Femur (tissue), 1 donor: ENCODE measurements around the gene MORC3.
"Not testable (repeated sequence)": the region's sequence is repeated elsewhere in the genome, so short reads cannot be mapped to it uniquely, and the experiment has no call there.

Experiments used
- DNase-seq: peaks from one replicate; pipeline ENCODE4 v3.0.0-alpha.2; 2017

The MORC3 gene

GRCh38 chr21:36386031-36386642 lies 66.1 kb downstream of the MORC3 start:
- no peak for DNase-seq

DNA sequence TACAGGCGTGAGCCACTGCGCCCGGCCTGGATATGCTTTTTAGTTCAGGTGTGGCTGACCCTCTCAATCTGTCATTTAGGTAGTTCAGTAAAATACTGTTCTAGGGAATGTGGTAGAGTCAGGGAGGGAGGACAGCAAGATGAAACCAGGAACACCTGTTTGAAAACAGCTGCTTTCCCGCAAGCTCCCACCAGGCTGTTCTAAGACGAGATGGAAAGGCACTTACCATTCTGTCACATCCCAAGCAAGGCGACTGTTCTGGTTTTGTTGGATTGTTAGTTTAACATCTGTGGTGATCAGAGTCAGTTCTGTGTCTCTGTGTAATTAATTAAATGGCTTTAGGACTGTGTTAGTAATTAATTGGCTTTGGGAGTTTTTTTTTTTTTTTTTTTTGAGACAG lies 68.1 kb downstream of the MORC3 start:
- DNase-seq = no peak

- no peak for DNase-seq
These were observed 68.8 kb downstream of the MORC3 start for GRCh38 chr21:36388835-36389234.

- not testable (repeated sequence) for DNase-seq
These were observed 71.7 kb downstream of the MORC3 start for GRCh38 chr21:36391649-36392048.

GRCh38 chr21:36395353-36396111 lies 75.5 kb downstream of the MORC3 start:
- no peak for DNase-seq

DNA sequence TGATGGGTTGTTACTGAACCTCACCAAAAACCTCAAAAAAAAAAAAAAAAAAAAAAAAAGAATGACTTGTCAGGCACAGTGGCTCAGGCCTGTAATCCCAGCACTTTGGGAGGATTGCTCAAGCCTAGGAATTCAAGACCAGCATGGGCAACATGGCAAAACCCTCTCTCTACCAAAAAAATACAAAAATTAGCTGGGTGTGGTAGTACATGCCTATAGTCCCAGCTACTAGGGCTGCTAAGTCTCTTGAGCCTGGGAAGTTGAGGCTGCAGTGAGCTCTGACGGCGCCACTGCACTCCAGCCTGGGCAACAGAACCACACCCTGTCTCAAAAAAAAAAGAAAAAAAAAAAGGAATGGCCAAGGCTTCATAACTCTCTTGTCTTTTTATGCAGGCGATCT lies 76.3 kb downstream of the MORC3 start:
- no peak for DNase-seq

- DNase-seq = no peak
These were observed 77.0 kb downstream of the MORC3 start for GRCh38 chr21:36396971-36397370.

DNA sequence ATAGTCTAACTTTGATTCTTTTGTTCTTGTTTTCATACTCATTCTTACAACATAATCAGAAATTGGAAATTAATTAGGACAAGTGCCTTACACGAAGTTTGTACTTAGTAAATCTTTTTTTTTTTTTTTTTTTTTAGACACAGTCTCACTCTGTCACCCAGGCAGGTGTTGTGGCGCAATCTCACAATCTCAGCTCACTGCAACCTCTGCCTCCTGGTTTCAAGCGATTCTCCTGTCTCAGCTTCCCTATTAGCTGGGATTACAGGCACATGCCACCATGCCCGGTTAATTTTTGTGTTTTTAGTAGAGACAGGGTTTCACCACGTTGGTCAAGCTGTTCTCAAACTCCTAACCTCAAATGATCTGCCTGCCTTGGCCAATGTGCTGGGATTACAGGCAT lies 77.6 kb downstream of the MORC3 start:
- DNase-seq = no peak

DNA sequence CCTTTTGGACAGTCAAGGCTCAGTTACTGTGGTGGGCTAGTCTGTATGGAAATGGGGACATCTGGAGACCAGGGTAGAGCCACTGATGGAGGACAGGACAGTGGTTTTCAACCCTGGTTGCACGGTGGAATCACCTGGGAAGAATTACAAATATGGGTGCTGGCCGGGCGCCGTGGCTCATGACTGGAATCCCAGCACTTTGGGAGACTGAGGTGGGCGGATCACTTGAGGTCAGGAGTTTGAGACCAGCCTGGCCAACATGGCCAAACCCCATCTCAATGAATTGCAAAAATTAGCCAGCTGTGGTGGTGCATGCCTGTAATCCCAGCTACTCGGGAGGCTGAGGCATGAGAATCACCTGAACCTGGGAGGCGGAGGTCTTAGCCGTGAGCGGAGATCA lies 79.7 kb downstream of the MORC3 start:
- not testable (repeated sequence) for DNase-seq

- no peak for DNase-seq
These were observed 80.7 kb downstream of the MORC3 start for GRCh38 chr21:36400719-36401118.

- no peak for DNase-seq
These were observed 82.3 kb downstream of the MORC3 start for GRCh38 chr21:36402339-36402738.

DNA sequence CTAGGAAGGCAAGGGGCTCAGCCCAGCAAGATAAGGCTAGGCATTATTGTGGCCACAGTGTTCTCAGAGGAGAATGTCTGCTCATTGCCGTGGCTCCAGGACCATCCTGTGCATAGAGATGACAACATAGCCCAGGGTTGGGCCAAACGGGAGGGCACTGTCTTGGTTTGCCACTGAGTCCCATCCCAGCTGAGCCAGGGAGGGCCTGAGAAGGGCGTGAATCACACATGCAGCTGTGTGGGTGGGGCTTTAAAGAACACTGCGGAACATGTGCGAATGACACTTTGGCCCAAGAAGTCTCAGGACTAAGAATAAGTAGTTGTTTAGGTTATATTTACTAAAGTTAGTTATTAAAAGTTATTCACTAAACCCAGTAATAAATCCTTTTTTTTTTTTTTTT lies 83.7 kb downstream of the MORC3 start:
- no peak for DNase-seq

GRCh38 chr21:36408568-36408967 lies 88.6 kb downstream of the MORC3 start:
- no peak for DNase-seq

DNA sequence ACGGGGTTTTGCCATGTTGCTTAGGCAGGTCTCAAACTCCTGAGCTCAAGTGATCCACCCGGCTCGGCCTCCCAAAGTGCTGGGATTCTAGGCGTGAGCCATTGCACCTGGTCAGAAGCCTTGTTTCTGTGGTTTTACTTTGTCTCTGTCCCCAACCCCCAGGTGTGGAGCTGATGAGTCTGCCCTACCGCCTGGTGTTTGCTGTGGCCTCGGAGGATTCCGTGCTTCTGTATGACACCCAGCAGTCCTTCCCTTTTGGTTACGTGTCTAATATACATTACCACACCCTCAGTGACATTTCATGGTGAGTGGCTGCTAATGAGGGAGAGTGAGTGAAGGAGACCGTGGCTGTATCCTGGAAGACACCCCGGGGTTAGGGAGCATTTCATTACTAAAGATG lies 91.3 kb downstream of the MORC3 start:
- no peak for DNase-seq

- no peak for DNase-seq
These were observed 92.9 kb downstream of the MORC3 start for GRCh38 chr21:36412916-36413315.

DNA sequence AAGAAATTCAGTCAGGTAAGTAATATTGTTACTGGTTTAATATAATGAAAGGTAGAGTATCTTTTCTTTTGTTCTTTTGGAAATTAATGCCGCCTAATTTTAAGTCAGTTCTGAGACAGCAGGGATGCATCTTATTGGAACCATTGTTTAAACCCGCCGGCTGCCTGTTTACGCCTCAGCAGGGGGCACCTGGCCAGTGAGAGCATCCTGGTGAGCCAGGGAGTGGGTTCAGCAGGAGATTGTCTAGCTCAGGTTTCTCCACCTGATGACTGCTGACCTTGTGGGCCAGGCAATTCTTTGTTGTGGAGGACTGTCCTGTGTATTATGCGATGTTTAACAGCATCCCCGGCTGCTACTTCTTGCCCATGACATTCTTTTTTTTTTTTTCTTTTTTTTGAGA lies 95.4 kb downstream of the MORC3 start:
- no peak for DNase-seq

- no peak for DNase-seq
These were observed 99.2 kb downstream of the MORC3 start for GRCh38 chr21:36419241-36419640.

DNA sequence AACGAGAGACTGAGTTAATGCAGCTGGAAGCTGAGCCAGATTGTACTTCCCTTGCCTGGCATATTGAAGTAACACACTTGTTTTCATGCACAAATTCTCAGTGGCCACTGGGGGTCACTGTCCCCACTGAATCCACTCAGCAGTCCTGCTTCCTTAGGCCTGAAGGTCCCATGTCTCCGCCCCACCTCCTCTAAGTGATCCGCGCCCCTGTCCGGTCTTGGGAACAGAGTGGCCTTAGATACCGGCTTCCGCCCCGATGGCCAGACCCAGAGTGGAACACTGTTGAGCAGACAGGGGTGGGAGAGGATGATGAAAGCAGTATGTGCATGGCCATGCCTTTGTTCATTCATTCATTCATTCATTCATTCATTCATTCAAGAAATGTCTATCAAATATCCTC lies 100.0 kb downstream of the MORC3 start:
- DNase-seq = peak; percentile 89

DNA sequence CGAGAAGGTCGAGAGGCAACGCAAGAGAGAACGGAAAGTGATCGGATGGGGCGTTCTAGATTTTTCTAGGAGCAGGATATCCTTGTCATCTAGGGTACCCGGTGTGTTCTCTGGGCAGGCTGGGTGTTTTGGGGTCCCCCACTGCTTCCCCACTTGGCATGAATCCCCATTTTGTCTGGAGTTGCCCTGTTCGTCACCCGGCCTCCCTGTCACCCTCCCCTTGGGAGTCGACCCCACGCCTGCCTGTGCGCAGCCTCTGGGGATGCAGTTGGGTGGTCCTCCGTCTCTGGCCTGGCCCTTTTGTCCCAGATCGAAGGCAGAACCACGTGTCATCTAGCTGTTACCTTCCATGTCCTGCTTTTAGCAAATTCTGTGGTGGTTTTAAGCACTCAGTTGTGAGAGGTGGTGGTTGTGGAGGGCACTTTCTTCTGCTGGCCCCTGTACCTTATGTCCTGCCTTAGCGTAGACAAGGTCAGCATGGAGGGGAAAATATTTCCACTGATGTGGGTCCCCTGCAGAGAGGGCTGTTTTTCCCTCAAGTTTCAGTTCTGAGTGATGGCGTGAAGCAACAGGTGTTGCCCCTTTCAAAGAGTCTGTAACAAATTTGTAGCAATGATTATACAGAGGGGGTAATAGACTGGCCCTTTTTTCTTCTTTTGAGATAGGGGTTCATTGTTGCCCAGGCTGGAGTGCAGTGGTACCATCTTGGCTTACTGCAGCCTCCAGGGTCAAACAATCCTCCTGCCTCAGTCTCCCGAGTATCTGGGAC lies 100.8 kb downstream of the MORC3 start:
- no peak for DNase-seq

DNA sequence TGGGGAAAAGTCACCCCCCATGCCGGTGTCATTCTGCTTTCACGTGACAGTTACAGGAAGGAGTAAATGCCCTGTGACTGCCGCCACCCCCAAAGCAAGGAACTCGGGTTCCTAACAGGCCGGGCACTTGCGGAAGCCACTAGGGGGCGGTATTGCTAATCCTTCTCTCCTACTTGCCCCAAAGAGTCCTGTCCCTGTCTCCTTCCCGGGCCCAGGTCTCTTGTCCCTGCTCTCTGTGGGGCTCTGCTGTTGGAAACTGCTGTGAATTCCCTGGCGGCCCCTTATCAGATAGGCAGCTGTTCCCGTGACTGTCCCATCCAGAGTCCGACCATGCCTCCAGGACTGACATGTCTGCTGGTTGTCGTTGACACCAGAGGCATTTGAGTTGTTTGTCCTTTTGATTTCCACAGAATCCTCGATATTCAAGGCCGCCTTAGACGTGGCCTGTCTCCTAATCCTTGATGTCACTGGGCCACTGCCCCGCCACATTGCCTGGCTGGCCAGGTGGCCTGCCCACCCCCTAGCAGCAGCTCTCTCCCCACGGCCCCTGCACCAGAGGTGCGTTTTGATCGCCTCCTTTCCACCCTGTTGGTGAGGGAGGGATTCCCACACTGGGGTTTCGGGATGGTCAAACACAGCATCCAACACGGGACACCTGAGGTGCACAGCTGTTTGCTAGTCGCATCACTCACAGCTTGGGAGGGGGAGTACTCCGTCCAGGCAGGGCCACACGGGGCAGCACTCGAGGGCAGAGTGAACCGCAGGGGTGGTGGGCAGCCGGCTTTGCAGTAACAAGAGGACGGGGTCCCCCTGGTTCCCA lies 102.5 kb downstream of the MORC3 start:
- no peak for DNase-seq

GRCh38 chr21:36423771-36424433 lies 103.9 kb downstream of the MORC3 start:
- DNase-seq = no peak

DNA sequence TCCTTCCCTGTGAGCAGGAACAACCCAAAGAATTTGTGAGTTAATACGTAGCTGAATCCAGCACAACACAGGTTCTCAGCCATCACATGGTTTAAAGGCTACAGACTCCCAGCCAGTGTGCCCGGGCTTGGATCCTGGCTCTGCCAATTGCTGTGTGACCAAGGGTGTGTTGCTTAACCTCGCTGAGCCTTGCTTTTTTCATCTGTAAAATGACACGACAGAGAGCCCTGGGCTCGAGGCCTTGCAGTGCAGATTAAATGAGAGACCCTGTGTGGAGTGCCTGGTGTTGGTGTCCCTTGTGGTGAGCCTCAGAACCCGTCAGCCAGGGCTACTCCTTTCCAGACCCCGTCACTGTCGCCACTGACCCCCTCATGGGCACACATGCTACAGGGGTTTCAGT lies 104.6 kb downstream of the MORC3 start:
- no peak for DNase-seq

DNA sequence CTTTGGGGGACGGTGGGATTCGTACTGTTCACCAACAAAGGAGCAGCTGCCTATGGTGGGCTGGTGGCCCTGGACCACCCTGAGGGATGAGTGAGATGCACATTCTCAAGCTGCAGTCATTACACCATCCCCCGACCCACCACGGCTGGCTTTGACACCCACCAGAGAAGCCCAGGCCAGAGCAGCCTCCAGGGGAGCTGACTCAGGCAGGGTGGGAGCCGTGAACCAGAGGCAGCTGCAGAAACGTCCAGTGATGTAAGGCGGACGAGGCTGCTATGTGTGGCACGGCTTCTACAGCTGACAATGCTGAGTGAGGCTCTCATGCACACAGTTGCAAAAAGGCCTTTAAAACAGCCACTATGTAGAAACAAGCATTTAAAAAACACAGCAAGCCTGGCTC lies 105.3 kb downstream of the MORC3 start:
- DNase-seq = peak; percentile 48
